K562 (cell line): Measurements from ENCODE around the gene GTPBP8. TPM values are rescaled to one million over a fixed set of nuclear protein-coding genes. Genes with fewer than 3 reads are reported as not detected.

Experiments used
- BACH1 ChIP-seq: fragments of 200-800 bp; sonication (Bioruptor generic); IDR thresholded peaks from 2 replicates; pipeline ENCODE4 v1.6.1; 2016; ENCODE audit warnings: missing genetic modification characterization, missing compliant biosample characterization
- CEBPZ ChIP-seq: fragments of 150-350 bp; IDR thresholded peaks from 2 replicates; pipeline ENCODE4 v1.6.1; 2014; ENCODE audit warnings: low read depth, mild to moderate bottlenecking, low read length, borderline replicate concordance
- CHD2 ChIP-seq: IDR thresholded peaks from 2 replicates; pipeline ENCODE4 v1.6.1; 2011; ENCODE audit warnings: low read depth, low read length
- CREB3 ChIP-seq: fragments of 450-650 bp; conservative IDR thresholded peaks from 2 replicates; pipeline ENCODE4 v1.6.1; 2016; ENCODE audit warnings: missing genetic modification characterization, low read depth, mild to moderate bottlenecking, missing compliant biosample characterization, moderate library complexity
- CREM ChIP-seq: IDR thresholded peaks from 2 replicates; pipeline ENCODE4 v1.6.1; 2014; ENCODE audit warnings: antibody characterized with exemption, low read depth
- HMG20A ChIP-seq: fragments of 450-650 bp; formaldehyde crosslinking; conservative IDR thresholded peaks from 2 replicates; pipeline ENCODE4 v1.4.0; 2020; ENCODE audit warnings: mild to moderate bottlenecking, mixed read lengths
- HMGXB4 ChIP-seq: sonication (generic); formaldehyde crosslinking; IDR thresholded peaks from 2 replicates; pipeline ENCODE4 v1.8.1; 2023; ENCODE audit warnings: mild to moderate bottlenecking, missing genetic modification reagents
- KAT7 ChIP-seq: sonication (generic); formaldehyde crosslinking; IDR thresholded peaks from 2 replicates; pipeline ENCODE4 v1.8.0; 2022; ENCODE audit warnings: missing genetic modification reagents, mild to moderate bottlenecking, borderline replicate concordance
- KLF10 ChIP-seq: fragments of 250-450 bp; sonication (Bioruptor Pico); IDR thresholded peaks from 2 replicates; pipeline ENCODE4 v1.6.1; 2021; ENCODE audit warnings: matching md5 sums
- MAX ChIP-seq: sonication (generic); formaldehyde crosslinking; IDR thresholded peaks from 2 replicates; pipeline ENCODE4 v1.9.0; 2022; ENCODE audit warnings: mild to moderate bottlenecking, missing genetic modification reagents
- MEF2A ChIP-seq: IDR thresholded peaks from 2 replicates; pipeline ENCODE4 v1.6.1; 2011; ENCODE audit warnings: low read depth, mild to moderate bottlenecking, low read length, moderate library complexity; ENCODE audit not compliant: control insufficient read depth
- NR0B1 ChIP-seq: fragments of 450-650 bp; IDR thresholded peaks from one replicate; pipeline ENCODE4 v1.6.1; 2018; ENCODE audit warnings: mild to moderate bottlenecking, moderate library complexity; ENCODE audit not compliant: partially characterized antibody
- SRSF7 ChIP-seq: fragments of 200-400 bp; formaldehyde crosslinking; optimal IDR thresholded peaks from 2 replicates; pipeline ENCODE3; 2017; ENCODE audit warnings: mild to moderate bottlenecking, low read depth, low read length
- ZNF263 ChIP-seq: sonication (generic); formaldehyde crosslinking; IDR thresholded peaks from 2 replicates; pipeline ENCODE4 v1.8.0; 2022; ENCODE audit warnings: mild to moderate bottlenecking, missing genetic modification reagents, borderline replicate concordance
- ZNF316 ChIP-seq: fragments of 450-650 bp; IDR thresholded peaks from 2 replicates; pipeline ENCODE4 v1.6.1; 2016
- ZNF695 ChIP-seq: fragments of 450-650 bp; formaldehyde crosslinking; IDR thresholded peaks from 2 replicates; pipeline ENCODE4 v1.4.0; 2020; ENCODE audit warnings: mild to moderate bottlenecking, moderate library complexity
- ZNF77 ChIP-seq: fragments of 250-450 bp; sonication (Bioruptor Pico); IDR thresholded peaks from 2 replicates; pipeline ENCODE4 v1.5.0; 2020
- polyA plus RNA-seq, 8 experiments: library from polyadenylated mRNA; depleted of rRNA in 4 of 8; stranded (reverse) in 5 of 8; unstranded in 3 of 8; fragments of >200 nt; fragmentation: Nextera tagmentation in 2 of 8; fragmentation: Illumina TruSeq in 1 of 8; extraction: Ambion mirVana in 2 of 8; extraction: Trizol in 1 of 8; gene quantifications; 2 replicates each; pipeline versions ENCODE4 v1.2.1 to v1.2.3, GENCODE V29; 2011 to 2014; ENCODE audit warnings: inconsistent platforms in 1 of 8, missing spikeins in 1 of 8
- total RNA-seq, 7 experiments: library from RNA; depleted of rRNA in 6 of 7; stranded (reverse); fragments of >200 nt in 6 of 7; fragmentation: Illumina TruSeq in 2 of 7; extraction: Trizol in 2 of 7; gene quantifications; 2 replicates each; pipeline versions ENCODE4 v1.2.1 to v1.2.3, GENCODE V29; 2011 to 2021; ENCODE audit warnings: low replicate concordance in 1 of 7

The GTPBP8 gene
- total and polyA plus RNA-seq, 9 of the 15 experiments (the other 6 are each of a cell fraction or from before 2014, with no cell fraction given), result 14.0 to 33.3 (median 20.8) TPM

- 0 out of 2 replicates have a peak, but pooled peaks have one; percentile 20 for TF ChIP-seq CREM
- no peak for TF ChIP-seq HMG20A (CRISPR knock-in tag)
- TF ChIP-seq KAT7, result no peak
- no peak for TF ChIP-seq BACH1 (tag)
- no peak for TF ChIP-seq ZNF263
- TF ChIP-seq ZNF77 (CRISPR knock-in tag), result no peak
- TF ChIP-seq CREB3 (tag), result 0 out of 2 replicates have a peak, but pooled peaks have one; percentile 21
- TF ChIP-seq CHD2, result peak; percentile 52; the same call in 1 of the 2 replicates
- peak; percentile 90 for TF ChIP-seq MAX (CRISPR knock-in tag)
- TF ChIP-seq MEF2A, result no peak
- no peak for TF ChIP-seq NR0B1
- TF ChIP-seq CEBPZ, result no peak
- no peak for TF ChIP-seq ZNF695 (CRISPR knock-in tag)
- TF ChIP-seq KLF10 (CRISPR knock-in tag), result no peak
- no peak for TF ChIP-seq SRSF7
- TF ChIP-seq ZNF316, result peak; percentile 17; the same call in 1 of the 2 replicates
- TF ChIP-seq HMGXB4 (CRISPR knock-in tag), result peak; percentile 40; the same call in 1 of the 2 replicates
Measured at GRCh38 chr3:113019182-113020137, 28.7 kb downstream of the GTPBP8 start (continued).
